NCI-H187 (cell line): ENCODE measurements around the gene OR52E1.

ENCODE experiments used
- DNase-seq, 2 experiments: peaks; one replicate each; lab custom pipeline; 2025; lab: John Stamatoyannopoulos, UW

Gene OR52E1

DNA sequence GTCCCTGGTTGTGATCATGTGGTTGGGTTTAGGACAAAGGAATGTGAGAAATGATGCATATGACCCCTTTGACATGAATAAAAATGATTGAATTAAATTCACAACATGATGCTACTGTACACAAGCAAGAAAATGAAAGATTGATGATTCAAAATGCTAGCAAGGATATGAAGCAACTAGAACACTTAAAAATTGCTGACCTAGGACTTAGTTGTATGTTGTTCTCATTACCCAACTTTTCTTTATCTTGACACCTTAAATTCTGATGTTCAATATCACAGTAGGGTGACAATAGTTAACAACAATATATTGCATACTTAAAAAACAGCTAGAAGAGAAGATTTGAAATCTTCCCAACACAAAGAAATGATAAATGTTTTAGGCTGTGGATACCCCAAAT, 48.2 kb downstream of the OR52E1 start:
- no peak for DNase-seq

DNA sequence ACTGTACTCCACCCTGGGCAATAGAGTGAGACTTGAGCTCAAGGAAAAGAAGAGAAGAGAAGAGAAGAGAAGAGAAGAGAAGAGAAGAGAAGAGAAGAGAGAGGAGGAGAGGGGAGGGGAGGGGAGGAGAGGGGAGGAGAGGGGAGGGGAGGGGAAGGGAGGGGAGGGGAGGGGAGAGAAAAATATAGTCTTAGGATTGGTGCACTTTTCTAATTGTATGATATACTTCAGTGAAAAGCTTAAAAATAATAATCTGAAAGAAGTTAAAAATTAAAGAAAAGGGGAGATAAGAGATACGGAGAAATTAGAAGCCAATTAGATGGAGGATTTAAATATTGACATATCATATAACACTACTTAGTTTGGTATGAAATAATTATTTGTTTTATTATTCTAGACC, 49.5 kb downstream of the OR52E1 start:
- DNase-seq: no peak
